Breast epithelium (tissue), 4 donors: ENCODE data around the gene TNK1. TPM values are rescaled to one million over a fixed set of nuclear protein-coding genes. Genes with fewer than 3 reads are reported as not detected.
"Not testable (repeated sequence)": the region's sequence is repeated elsewhere in the genome, so short reads cannot be mapped to it uniquely, and the experiment has no call there.

Experiments used
- DNase-seq, 2 donors: peaks; one replicate each; pipeline ENCODE4 v3.0.0-alpha.2; 2019; ENCODE audit warnings: low spot score in 2 of 2
- H3K27ac ChIP-seq, 2 donors: fragments of 200-600 bp; sonication (generic) in 1 of 2; one replicate each; pipeline ENCODE4 v1.5.1; 2016 to 2019; ENCODE audit warnings: mild to moderate bottlenecking in 1 of 2
- H3K27me3 ChIP-seq, 2 donors: fragments of 200-600 bp; sonication (generic) in 1 of 2; one replicate each; pipeline versions ENCODE4 v1.5.1 to v1.6.0; 2017 to 2019; ENCODE audit warnings: control low read depth in 1 of 2, mild to moderate bottlenecking in 1 of 2
- H3K36me3 ChIP-seq: fragments of 200-600 bp; one replicate; pipeline ENCODE4 v1.5.1; 2019
- H3K4me1 ChIP-seq, 2 donors: fragments of 200-600 bp; sonication (generic); one replicate each; pipeline ENCODE4 v1.5.1; 2016 to 2019; ENCODE audit warnings: control low read depth in 1 of 2
- H3K4me3 ChIP-seq, 3 donors: fragments of 200-600 bp; sonication (generic); 1 replicate in 2 of 3; 2 replicates in 1 of 3; pipeline ENCODE4 v1.5.1; 2016 to 2019; ENCODE audit warnings: mild to moderate bottlenecking in 3 of 3, moderate library complexity in 2 of 3
- H3K9me3 ChIP-seq, 2 donors: fragments of 200-600 bp; sonication (generic) in 1 of 2; one replicate each; pipeline ENCODE4 v1.5.1; 2016 to 2019; ENCODE audit warnings: control low read depth in 1 of 2
- POLR2A ChIP-seq: fragments of 450-650 bp; IDR thresholded peaks from one replicate; pipeline ENCODE4 v1.6.1; 2016; ENCODE audit warnings: antibody characterized with exemption, mild to moderate bottlenecking, moderate library complexity
- POLR2AphosphoS5 ChIP-seq, 3 donors: sonication (generic); formaldehyde crosslinking; IDR thresholded peaks; one replicate each; pipeline ENCODE4 v1.6.1; 2017; ENCODE audit warnings: antibody characterized with exemption in 3 of 3
- intact Hi-C: fragments of 100-400 bp; cut with DNase I; formaldehyde crosslinking; loops from one replicate; pipeline ENCODE4 v1.15.1; 2023; ENCODE audit warnings: low total_unique reads
- total RNA-seq, 3 donors: library from RNA; depleted of rRNA; stranded (reverse); fragments of >200 nt; gene quantifications; one replicate each; pipeline ENCODE4 v1.1.0, GENCODE V29; 2016
- TF ChIP-seq, protein P1 (sequence below), 3 donors: fragments of 450-650 bp; IDR thresholded peaks; one replicate each; pipeline ENCODE4 v1.5.1; 2016 to 2017; ENCODE audit warnings: antibody characterized with exemption in 3 of 3, mild to moderate bottlenecking in 3 of 3, moderate library complexity in 3 of 3

TNK1 gene
- total RNA-seq, 3 donors from 2014 or later = 1.1 to 22.1 (median 14.4) TPM

DNA sequence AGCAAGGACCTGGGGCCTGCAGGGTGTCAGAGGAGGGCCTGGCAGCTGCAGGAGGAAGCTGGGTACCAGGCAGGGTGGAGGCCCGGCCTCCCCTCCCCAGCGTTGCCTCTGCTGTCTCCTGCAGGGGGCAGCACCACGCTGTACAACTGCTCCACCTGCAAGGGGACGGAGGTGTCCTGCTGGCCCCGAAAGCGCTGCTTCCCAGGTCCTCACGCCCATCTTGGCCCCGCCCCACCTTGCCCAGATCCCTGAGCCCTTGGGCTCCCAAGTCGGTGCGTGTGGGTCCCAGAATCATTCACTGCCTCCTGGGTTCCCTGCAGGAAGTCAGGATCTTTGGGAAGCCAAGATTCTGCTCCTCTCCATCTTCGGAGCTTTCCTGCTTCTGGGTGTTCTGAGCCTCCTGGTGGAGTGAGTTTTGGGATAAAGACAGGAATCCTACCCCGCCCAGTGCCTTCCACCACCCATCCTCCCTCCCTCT is 24.8 kb upstream of the TNK1 start:
- peak overlapping the region in 2 of 3 donors; percentile 3 to 54 for H3K4me3 ChIP-seq
- H3K27ac ChIP-seq = peak overlapping the region; percentile 60 to 74
- intact Hi-C loops = loop anchor here (10.0 kb wide), 1 partner anchor 79 kb away; the partner anchor contains the start of genes FGF11 and TMEM102
- H3K4me1 ChIP-seq = peaks cover 0 to 12% of the 10 kb centered on the region in 2 donors
- no peaks in the 10 kb centered on the region for H3K9me3 ChIP-seq
- TF ChIP-seq POLR2AphosphoS5 (IDR thresholded peaks at IDR 0.05) = peak in 1 of 3 donors; percentile 23
- TF ChIP-seq, protein P1, sequence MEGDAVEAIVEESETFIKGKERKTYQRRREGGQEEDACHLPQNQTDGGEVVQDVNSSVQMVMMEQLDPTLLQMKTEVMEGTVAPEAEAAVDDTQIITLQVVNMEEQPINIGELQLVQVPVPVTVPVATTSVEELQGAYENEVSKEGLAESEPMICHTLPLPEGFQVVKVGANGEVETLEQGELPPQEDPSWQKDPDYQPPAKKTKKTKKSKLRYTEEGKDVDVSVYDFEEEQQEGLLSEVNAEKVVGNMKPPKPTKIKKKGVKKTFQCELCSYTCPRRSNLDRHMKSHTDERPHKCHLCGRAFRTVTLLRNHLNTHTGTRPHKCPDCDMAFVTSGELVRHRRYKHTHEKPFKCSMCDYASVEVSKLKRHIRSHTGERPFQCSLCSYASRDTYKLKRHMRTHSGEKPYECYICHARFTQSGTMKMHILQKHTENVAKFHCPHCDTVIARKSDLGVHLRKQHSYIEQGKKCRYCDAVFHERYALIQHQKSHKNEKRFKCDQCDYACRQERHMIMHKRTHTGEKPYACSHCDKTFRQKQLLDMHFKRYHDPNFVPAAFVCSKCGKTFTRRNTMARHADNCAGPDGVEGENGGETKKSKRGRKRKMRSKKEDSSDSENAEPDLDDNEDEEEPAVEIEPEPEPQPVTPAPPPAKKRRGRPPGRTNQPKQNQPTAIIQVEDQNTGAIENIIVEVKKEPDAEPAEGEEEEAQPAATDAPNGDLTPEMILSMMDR (IDR thresholded peaks at IDR 0.05) = peak; percentile 81 to 91 (median 90)
- no peak for TF ChIP-seq POLR2A
- no peaks in the 10 kb centered on the region for H3K27me3 ChIP-seq
- no peaks in the 10 kb centered on the region for H3K36me3 ChIP-seq
- DNase-seq = peak; percentile 69 to 85

DNA sequence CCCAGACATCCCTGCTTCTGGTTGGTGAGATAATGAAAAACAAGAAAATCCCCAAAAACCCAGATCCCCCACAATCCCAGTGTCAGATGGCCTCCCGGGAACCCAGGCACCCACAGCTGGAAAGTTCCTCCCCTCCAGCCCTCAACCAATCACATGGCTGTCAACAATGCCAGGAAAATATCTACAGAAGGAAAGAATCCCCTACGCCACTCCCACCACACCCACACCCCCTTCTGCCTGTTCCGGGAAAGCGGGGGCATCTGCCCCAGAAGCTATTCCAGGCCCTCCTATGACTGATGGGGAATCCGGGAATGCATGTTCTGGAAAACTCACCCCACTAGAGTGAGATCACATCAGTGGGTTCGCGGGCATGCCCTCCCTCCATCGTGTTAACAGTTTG is 24.1 kb upstream of the TNK1 start:
- no peaks in the 10 kb centered on the region for H3K27me3 ChIP-seq
- H3K36me3 ChIP-seq = no peaks in the 10 kb centered on the region
- TF ChIP-seq POLR2AphosphoS5 (IDR thresholded peaks at IDR 0.05) (peak in 1 of 3 donors; percentile 42), POLR2A (no peak)
- TF ChIP-seq, protein P1 (IDR thresholded peaks at IDR 0.05) = no peak
- no peaks in the 10 kb centered on the region for H3K9me3 ChIP-seq
- intact Hi-C loops = loop anchor here (10.0 kb wide), 1 partner anchor 78 kb away; the partner anchor contains the start of genes FGF11 and TMEM102
- H3K27ac ChIP-seq = peak overlapping the region in 1 of 2 donors; percentile 74
- no peak for DNase-seq
- H3K4me1 ChIP-seq = peaks cover 0 to 12% of the 10 kb centered on the region in 2 donors
- peak overlapping the region in 1 of 3 donors; percentile 54 for H3K4me3 ChIP-seq

DNA sequence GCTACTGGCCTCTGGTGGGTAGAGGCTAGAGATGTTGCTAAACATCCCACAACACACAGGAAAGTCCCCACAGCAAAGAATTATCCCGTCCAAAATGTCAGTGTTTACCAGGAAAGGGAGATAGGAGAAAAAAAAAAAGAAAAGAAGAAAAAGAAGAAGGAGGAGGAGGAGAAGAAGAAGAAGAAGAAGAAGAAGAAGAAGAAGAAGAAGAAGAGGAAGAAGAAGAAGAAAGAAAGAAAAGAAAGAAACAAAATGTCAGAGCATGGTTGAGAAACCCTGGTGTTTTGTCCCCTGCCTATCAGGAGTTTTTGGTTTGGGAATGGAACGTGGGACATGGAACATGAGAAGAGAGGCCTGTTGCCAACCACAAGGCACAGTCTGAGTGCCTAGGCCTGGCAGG is 23.5 kb upstream of the TNK1 start:
- Histone ChIP-seq H3K27me3 (no peaks in the 10 kb centered on the region), H3K36me3 (no peaks in the 10 kb centered on the region), H3K9me3 (no peaks in the 10 kb centered on the region), H3K4me3 (no peak overlapping the region), H3K4me1 (peaks cover 0 to 12% of the 10 kb centered on the region in 2 donors), H3K27ac (peak overlapping the region in 1 of 2 donors; percentile 80)
- TF ChIP-seq POLR2AphosphoS5 (IDR thresholded peaks at IDR 0.05) = no peak
- no peak for TF ChIP-seq POLR2A
- TF ChIP-seq, protein P1 (IDR thresholded peaks at IDR 0.05) = no peak
- intact Hi-C loops = loop anchor here (10.0 kb wide), 1 partner anchor 77 kb away; the partner anchor contains the start of genes FGF11 and TMEM102
- no peak for DNase-seq

DNA sequence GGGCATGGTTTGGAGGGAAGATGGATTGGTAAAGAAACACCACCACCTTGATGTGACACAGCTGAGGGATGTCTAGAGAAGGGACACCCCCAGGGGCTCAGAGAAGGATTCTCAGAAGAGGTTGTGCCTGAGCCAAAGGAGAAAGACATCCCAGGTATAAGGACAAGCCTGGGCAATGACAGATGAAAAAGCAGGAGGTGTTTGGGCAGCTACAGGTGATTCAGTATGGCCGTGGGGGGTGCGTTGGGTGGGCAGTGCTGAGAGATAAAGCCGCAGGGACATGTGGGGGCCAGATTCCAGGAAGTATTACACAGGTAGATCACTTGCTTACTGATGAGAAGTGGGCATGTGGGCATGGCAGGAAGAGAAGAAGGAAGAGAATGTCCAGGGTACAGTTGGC is 19.0 kb upstream of the TNK1 start:
- intact Hi-C loops = no loop called here
- H3K27ac ChIP-seq = no peak overlapping the region
- no peaks in the 10 kb centered on the region for H3K27me3 ChIP-seq
- no peaks in the 10 kb centered on the region for H3K36me3 ChIP-seq
- H3K4me3 ChIP-seq = no peak overlapping the region
- TF ChIP-seq POLR2A (no peak), POLR2AphosphoS5 (IDR thresholded peaks at IDR 0.05) (no peak)
- TF ChIP-seq, protein P1 (IDR thresholded peaks at IDR 0.05) = no peak
- H3K4me1 ChIP-seq = no peaks in the 10 kb centered on the region
- DNase-seq = no peak
- no peaks in the 10 kb centered on the region for H3K9me3 ChIP-seq

DNA sequence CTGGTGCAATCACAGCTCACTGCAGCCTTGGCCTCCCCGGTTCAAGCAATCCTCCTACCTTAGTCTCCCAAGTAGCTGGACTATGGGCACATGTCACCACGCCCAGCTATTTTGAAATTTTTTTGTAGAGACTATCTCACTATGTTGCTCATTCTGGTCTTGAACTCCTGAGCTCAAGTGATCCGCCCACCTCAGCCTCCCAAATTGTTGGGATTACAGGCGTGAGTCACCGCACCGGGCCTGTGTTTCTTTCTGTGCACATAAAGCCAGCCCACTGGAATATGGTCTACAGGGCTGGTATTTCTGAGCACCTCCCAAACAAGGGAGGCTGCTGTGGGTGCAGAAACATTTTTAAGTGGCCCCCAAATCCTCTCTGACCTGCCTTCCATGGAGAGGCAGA is 17.6 kb upstream of the TNK1 start:
- Histone ChIP-seq H3K36me3 (no peaks in the 10 kb centered on the region), H3K27ac (no peak overlapping the region), H3K9me3 (no peaks in the 10 kb centered on the region), H3K27me3 (no peaks in the 10 kb centered on the region), H3K4me1 (no peaks in the 10 kb centered on the region), H3K4me3 (no peak overlapping the region)
- DNase-seq = no peak
- intact Hi-C loops = no loop called here
- TF ChIP-seq, protein P1 (IDR thresholded peaks at IDR 0.05) = no peak
- TF ChIP-seq POLR2AphosphoS5 (IDR thresholded peaks at IDR 0.05) (no peak), POLR2A (no peak)

DNA sequence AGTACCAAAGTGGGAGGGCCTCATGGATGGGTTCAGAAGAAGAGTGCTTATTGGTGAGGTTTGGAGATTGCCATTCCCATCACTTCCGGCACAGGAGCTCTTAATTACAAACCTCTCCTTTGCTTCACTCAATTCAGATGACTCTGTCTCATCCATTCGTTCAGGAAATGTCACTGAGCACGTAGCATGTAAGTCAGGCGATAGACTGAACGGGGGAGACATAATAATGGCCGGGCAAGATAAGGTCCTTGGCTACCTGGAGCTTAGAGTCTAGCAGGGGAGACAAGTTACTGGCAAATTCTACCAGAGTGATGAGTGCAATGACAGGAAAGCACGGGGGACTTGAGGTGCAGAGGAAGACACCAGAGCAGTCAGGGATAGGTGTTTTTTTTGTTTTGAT is 14.9 kb upstream of the TNK1 start:
- H3K4me1 ChIP-seq, H3K27ac ChIP-seq, intact Hi-C loops, H3K4me3 ChIP-seq, H3K36me3 ChIP-seq, H3K9me3 ChIP-seq, H3K27me3 ChIP-seq, DNase-seq: not testable (repeated sequence)
